Measurements from ENCODE around the gene C15orf40. TPM values are rescaled to one million over a fixed set of nuclear protein-coding genes. Genes with fewer than 3 reads are reported as not detected.

The C15orf40 gene
- total and polyA plus RNA-seq, 2 experiments from 2014 or later, result 12.2 to 29.1 TPM

DNA sequence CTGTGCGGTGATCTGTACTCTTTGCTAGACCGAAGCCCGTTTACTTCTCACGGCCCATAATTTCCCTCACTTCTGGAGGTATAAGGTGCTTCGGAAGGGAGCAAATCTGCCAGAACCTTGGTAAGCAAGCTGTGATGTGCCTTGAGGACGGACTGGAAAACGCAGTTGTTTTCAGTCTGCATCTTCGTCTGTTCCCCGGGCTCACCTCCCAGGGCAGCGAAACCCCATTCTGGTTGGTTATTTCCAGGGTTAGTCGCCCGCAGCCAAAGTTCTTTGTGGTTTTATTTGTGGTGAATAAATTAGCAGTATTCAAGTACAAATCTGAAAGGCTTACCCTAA is 25.0 kb downstream of the C15orf40 start:
- peak overlapping the region; percentile 71 for H3K27ac ChIP-seq
- no peak for DNase-seq (ENCODE audit: low spot score)
- H3K36me3 ChIP-seq (replicated peaks; ENCODE audit: insufficient read depth, low read depth), result no peaks in the 10 kb centered on the region
- WGBS (ENCODE audit: low lambda C conversion rate, missing lambda C conversion rate), result 6% methylated on average over 12 of the region's 12 CpGs
- H3K9me2 ChIP-seq (replicated peaks; ENCODE audit: insufficient read depth), result no peaks in the 10 kb centered on the region
- H3K27me3 ChIP-seq, result no peaks in the 10 kb centered on the region
- TF ChIP-seq, protein P1, sequence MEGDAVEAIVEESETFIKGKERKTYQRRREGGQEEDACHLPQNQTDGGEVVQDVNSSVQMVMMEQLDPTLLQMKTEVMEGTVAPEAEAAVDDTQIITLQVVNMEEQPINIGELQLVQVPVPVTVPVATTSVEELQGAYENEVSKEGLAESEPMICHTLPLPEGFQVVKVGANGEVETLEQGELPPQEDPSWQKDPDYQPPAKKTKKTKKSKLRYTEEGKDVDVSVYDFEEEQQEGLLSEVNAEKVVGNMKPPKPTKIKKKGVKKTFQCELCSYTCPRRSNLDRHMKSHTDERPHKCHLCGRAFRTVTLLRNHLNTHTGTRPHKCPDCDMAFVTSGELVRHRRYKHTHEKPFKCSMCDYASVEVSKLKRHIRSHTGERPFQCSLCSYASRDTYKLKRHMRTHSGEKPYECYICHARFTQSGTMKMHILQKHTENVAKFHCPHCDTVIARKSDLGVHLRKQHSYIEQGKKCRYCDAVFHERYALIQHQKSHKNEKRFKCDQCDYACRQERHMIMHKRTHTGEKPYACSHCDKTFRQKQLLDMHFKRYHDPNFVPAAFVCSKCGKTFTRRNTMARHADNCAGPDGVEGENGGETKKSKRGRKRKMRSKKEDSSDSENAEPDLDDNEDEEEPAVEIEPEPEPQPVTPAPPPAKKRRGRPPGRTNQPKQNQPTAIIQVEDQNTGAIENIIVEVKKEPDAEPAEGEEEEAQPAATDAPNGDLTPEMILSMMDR (IDR thresholded peaks at IDR 0.05; ENCODE audit: poor library complexity), result no peak
- no peak for TF ChIP-seq EZH2 (IDR thresholded peaks at IDR 0.05; ENCODE audit: borderline replicate concordance)
- no peak for TF ChIP-seq EZH2phosphoT487 (IDR thresholded peaks at IDR 0.05; ENCODE audit: low read depth, severe bottlenecking, unreplicated experiment)
- no peaks in the 10 kb centered on the region for H3K9me3 ChIP-seq (ENCODE audit: low read depth)
- H3K4me3 ChIP-seq, result peak overlapping the region; percentile 44
- peaks cover 12% of the 10 kb centered on the region for H3K4me1 ChIP-seq (ENCODE audit: insufficient read depth)
- peak overlapping the region; percentile 94 for H3K4me2 ChIP-seq
- H2AFZ ChIP-seq, result peak overlapping the region; percentile 57
- peaks cover 29% of the 10 kb centered on the region for H3K79me2 ChIP-seq
- H4K20me1 ChIP-seq (ENCODE audit: insufficient read depth, poor library complexity, severe bottlenecking), result no peaks in the 10 kb centered on the region

DNA sequence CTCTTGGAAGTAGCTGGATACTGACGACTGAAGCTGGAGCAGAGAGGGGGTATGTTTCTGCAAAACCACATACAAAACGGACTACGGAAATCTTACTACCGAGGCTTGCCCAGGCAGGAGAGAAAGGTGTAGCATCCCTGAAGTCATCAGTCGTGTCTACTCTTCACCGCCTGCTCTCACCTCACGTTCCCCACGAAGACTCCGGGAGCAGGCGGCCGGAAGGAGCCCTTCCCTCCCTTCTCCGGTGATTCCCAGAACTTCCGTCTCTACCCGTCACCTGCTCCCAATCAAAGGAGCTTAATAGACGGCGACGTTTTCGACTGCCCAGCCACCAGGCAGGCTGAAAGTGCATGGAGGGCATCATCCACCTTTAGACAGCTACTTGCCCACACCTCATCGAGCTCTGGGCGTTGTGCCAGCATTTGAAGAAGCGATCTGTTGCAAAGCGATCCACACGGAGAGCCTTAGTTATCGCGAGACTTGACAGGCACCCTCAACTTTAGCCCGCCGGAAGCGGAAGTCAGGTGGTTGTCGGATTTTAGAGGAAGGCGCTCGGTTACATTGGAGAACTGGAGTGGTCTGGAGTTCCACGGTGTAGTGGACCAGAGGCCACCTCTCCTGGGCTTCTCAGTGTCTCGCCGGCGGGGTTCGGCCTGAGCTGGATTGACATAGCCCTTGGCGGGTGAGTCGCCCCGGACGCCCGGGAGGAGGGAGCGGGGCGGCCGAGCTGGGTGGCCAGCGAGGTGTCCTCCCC is 25.6 kb downstream of the C15orf40 start, which contains the start of gene RAMAC:
RAMAC (plus strand) TSS at position 523 of the 754 bp plus-strand sequence. CDS start 2,809 bp downstream, outside the sequence.
- H2AFZ ChIP-seq, result peak within 1 kb of the TSS; percentile 57
- H3K27me3 ChIP-seq, result no peaks in the 10 kb centered on the region
- WGBS (ENCODE audit: low lambda C conversion rate, missing lambda C conversion rate), result 5% methylated on average over 45 of the region's 45 CpGs
- no peaks in the 10 kb centered on the region for H3K9me2 ChIP-seq (replicated peaks; ENCODE audit: insufficient read depth)
- peak within 1 kb of the TSS; percentile 94 for H3K4me2 ChIP-seq
- peak; percentile 96 for DNase-seq (ENCODE audit: low spot score)
- H4K20me1 ChIP-seq (ENCODE audit: insufficient read depth, poor library complexity, severe bottlenecking), result no peaks in the 10 kb centered on the region
- H3K4me1 ChIP-seq (ENCODE audit: insufficient read depth), result peaks cover 12% of the 10 kb centered on the region
- peak within 1 kb of the TSS; percentile 44 for H3K4me3 ChIP-seq
- no peak for TF ChIP-seq EZH2 (IDR thresholded peaks at IDR 0.05; ENCODE audit: borderline replicate concordance)
- no peak for TF ChIP-seq EZH2phosphoT487 (IDR thresholded peaks at IDR 0.05; ENCODE audit: low read depth, severe bottlenecking, unreplicated experiment)
- TF ChIP-seq, protein P1 (IDR thresholded peaks at IDR 0.05; ENCODE audit: poor library complexity), result no peak
- H3K36me3 ChIP-seq (replicated peaks; ENCODE audit: insufficient read depth, low read depth), result no peaks in the 10 kb centered on the region
- H3K27ac ChIP-seq, result peak within 1 kb of the TSS; percentile 71
- H3K79me2 ChIP-seq, result peaks cover 29% of the 10 kb centered on the region
- H3K9me3 ChIP-seq (ENCODE audit: low read depth), result no peaks in the 10 kb centered on the region

DNA sequence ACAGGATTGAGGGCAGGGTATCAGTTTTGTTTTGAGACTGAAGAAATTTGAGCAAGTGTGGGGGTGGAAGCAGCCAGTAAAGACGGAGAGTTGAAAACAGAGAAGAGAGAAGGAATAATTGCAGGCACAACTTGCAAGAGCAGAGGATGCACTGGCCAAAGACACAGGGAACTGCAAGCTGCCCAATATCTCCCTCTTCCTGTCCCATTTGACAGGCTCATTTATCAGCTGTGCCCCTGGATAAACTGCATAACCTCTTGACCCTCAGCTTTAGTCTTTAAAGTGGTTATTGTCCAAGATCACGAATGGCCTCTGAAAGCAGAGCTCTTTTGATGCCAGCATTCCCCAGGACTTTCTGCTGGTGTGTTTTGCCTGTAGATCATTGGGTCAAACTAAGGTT is 30.5 kb downstream of the C15orf40 start:
- 40% methylated on average over 2 of the region's 2 CpGs for WGBS (ENCODE audit: low lambda C conversion rate, missing lambda C conversion rate)
- H2AFZ ChIP-seq, result no peak overlapping the region
- H3K27ac ChIP-seq, result no peak overlapping the region
- no peak overlapping the region for H3K4me2 ChIP-seq
- H3K9me3 ChIP-seq (ENCODE audit: low read depth), result no peaks in the 10 kb centered on the region
- H3K4me1 ChIP-seq (ENCODE audit: insufficient read depth), result peaks cover 4% of the 10 kb centered on the region
- H3K9me2 ChIP-seq (replicated peaks; ENCODE audit: insufficient read depth), result no peaks in the 10 kb centered on the region
- no peaks in the 10 kb centered on the region for H3K36me3 ChIP-seq (replicated peaks; ENCODE audit: insufficient read depth, low read depth)
- H4K20me1 ChIP-seq (ENCODE audit: insufficient read depth, poor library complexity, severe bottlenecking), result no peaks in the 10 kb centered on the region
- TF ChIP-seq EZH2 (IDR thresholded peaks at IDR 0.05; ENCODE audit: borderline replicate concordance) (no peak), EZH2phosphoT487 (IDR thresholded peaks at IDR 0.05; ENCODE audit: low read depth, severe bottlenecking, unreplicated experiment) (no peak)
- TF ChIP-seq, protein P1 (IDR thresholded peaks at IDR 0.05; ENCODE audit: poor library complexity), result no peak
- DNase-seq (ENCODE audit: low spot score), result no peak
- no peak overlapping the region for H3K4me3 ChIP-seq
- H3K27me3 ChIP-seq, result no peaks in the 10 kb centered on the region
- H3K79me2 ChIP-seq, result peaks cover 10% of the 10 kb centered on the region
